RKO (cell line): Measurements from ENCODE around the gene PXT1.
"Not testable (repeated sequence)": the region's sequence is repeated elsewhere in the genome, so short reads cannot be mapped to it uniquely, and the experiment has no call there.

Experiments
- DNase-seq: peaks from one replicate; pipeline ENCODE4 v3.0.0-alpha.2; 2016; ENCODE audit warnings: low spot score

The PXT1 gene

DNA sequence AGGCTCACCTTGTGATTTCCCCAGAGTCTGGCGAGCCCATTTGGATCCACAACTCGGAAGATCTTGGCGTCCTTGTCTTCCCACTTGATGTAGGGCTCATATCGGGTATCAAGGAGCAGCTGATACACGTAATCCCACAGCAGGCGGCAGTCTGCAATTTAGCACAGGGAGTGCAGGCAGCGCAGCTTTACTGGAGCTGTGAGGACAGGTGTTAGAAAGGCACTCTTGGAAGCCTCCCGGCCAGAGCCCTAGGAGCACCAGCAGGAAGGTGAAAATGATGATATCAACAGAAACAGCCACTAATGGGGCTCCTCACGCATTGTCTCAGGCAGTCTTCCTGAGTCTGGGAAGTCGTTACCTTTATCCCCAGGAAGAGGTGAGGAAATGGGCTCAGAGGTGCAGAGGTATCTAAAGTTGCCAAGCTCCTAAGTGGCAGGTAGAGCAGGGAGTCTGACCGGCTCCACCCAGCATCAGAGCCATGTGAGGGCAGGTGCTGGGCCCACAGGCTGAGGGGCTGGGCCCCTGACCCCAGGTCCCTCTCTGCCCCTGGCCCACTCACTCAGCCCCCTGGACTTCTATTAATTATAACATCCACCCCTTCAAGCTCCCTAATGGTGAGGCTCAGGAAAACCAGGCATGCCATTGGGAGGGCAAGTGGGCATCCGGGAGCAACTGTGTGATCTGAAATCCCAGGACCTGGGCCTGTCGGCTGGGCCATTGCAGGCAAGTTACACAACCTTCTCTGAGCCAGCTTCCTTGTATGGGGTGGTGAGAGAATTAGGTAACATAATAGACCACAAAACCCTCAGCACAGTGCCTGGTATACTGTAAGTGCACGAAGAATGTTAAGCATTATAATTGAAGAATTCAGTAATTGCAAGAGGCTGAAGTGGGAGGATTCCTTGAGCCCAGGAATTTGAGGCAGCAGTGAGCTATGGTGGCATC, 73.5 kb downstream of the PXT1 start:
- DNase-seq: no peak

DNA sequence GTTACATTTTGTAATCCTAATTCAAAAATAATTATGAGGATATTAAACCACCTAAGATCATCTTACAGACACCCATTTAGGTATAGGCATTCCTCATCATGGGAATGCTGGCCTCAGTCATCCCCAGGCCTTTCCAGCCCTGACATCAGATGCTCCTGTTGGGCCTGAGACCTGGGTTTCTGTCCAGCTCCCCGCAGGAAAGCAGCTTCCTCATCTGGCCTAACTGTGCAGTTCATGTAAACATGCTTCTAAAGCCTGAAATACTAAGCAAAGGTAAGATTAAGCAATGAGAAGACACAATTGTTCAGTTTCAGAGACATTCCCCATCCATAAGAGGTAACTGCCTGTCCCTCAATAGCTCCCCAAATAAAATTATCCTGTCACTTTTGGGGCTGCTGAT, 74.2 kb downstream of the PXT1 start:
- no peak for DNase-seq

DNA sequence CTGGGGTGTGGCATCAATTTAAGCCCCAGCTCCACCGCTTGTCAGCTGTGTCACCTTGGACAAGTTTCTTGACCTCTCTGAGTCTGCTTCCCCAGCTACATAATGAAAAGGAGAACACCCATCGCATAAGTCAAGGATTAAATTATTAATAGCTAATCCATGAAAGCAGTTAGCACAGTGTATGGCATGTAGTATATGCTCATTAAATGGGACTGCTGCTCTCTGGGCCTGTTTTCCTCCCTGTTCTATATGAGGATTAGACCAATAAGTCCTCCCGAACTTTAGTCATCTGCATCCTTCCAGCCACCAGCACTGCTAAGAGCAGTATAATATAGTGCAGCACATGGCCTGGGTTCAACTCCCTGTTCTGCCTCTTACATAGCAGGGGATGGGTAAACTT, 74.9 kb downstream of the PXT1 start:
- DNase-seq: no peak

DNA sequence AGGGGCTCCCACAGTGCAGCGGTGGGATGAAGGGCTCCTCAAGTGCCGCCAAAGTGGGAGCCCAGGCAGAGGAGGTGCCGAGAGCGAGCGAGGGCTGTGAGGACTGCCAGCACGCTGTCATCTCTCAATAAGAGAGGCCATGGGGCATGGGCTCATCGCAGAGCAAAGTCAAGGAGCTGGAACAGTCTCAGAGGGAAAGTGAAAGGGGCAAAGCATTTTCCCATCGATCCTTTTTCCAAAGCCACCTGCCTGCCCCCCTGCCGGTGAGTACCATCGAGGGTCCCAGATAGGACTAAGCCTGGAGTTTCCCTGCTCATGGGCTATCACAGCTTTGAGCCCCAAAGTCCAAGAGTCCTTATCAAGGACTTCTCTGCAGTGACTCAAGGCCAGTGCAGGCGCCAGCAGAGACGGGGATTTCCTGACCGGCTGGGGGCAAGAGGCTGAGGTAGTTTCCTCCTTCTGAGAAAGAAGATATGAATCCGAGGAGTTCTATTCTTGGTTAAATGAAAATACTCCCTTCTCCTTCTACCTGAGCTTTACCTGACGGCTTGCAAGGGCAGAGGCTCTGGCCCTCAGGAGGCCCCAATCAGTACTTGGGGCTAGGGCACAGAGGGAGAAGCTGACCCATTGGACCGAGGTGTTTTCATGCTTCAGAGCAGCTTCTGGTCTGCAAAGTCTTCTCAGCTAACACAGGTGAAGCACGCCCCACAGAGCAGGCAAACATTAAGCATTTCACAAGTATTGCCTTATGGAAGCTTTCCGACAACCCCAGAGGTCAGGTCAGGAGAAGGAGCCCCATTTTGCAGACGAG, 77.8 kb downstream of the PXT1 start:
- no peak for DNase-seq

DNA sequence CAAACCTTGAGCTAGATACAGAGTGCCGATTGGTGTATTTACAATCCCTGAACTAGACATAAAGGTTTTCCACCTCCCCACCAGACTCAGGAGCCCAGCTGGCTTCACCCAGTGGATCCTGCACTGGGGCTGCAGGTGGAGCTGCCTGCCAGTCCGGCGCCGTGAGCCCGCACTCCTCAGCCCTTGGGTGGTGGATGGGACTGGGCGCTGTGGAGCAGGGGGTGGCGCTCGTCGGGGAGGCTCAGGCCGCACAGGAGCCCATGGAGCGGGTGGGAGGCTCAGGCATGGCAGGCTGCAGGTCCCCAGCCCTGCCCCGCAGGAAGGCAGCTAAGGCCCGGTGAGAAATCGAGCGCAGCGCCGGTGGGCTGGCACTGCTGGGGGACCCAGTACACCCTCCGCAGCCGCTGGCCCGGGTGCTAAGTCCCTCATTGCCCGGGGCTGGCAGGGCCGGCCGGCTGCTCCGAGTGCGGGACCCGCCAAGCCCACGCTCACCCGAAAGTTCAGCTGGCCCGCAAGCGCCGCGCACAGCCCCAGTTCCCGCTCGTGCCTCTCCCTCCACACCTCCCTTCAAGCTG, 78.5 kb downstream of the PXT1 start:
- DNase-seq: not testable (repeated sequence)

DNA sequence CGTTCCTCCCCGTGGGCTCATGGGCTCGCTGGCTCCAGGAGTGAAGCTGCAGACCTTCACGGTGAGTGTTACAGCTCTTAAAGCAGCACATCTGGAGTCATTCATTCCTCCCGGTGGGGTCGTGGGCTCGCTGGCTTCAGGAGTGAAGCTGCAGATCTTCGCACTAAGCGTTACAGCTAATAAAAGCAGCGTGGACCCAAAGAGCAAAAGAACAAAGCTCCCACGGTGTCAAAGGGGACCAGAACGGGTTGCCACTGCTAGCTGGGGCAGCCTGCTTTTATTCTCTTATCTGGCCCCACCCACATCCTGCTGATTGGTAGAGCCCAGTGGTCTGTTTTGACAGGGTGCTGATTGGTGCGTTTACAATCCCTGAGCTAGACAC, 79.3 kb downstream of the PXT1 start:
- DNase-seq: not testable (repeated sequence)

DNA sequence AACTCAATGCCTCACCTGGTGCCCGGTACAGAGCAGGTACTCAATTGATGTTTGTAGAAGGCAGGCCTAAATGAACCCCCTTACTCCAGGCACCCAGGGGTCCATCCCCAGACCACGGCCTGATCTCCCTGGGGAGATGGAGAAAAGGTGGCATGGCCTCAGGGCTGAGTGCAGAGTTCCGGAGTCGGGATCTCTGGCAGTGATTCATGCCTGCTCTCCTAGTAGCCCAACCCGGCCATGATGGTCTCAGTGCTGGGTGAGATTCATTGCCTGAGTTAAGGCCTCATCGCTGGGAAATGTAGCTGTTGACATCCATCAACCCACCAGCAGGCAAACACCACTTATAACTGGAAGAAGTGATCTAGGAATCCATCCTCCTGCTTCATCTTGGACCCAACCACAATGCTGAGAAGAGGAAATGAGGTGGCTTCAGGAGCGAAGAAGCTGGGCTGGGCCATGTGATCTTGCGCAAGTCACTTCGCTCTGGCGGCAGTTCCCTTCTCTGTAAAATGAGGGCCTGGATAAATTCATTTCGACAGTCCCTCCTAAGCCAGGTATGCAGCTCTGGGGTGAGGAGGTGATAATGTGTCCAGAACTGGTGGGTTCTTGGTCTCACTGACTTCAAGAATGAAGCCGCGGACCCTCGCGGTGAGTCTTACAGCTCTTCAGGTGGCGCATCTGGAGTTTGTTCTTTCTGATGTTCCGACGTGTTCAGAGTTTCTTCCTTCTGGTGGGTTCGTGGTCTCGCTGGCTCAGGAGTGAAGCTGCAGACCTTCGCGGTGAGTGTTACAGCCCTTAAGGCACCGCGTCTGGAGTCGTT, 79.9 kb downstream of the PXT1 start:
- DNase-seq: no peak

DNA sequence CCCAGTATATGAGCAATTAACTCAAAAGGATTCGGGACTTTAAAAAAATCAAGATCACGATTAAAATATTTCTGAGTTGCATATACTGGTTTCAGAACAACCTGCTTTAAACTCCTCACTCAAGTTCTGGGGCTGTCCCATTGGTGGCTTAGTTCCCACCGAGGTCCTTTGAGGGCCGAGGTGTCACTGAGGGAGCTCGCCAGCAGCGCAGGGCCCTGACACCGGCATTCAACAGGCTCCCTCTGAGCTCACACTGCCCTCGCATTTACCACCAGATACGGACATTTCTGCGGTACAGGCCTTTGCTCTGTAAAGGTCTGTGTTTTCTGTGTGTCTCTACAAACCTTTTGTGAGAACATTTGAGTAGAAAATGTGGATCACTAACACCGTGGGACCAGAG, 81.6 kb downstream of the PXT1 start:
- no peak for DNase-seq

DNA sequence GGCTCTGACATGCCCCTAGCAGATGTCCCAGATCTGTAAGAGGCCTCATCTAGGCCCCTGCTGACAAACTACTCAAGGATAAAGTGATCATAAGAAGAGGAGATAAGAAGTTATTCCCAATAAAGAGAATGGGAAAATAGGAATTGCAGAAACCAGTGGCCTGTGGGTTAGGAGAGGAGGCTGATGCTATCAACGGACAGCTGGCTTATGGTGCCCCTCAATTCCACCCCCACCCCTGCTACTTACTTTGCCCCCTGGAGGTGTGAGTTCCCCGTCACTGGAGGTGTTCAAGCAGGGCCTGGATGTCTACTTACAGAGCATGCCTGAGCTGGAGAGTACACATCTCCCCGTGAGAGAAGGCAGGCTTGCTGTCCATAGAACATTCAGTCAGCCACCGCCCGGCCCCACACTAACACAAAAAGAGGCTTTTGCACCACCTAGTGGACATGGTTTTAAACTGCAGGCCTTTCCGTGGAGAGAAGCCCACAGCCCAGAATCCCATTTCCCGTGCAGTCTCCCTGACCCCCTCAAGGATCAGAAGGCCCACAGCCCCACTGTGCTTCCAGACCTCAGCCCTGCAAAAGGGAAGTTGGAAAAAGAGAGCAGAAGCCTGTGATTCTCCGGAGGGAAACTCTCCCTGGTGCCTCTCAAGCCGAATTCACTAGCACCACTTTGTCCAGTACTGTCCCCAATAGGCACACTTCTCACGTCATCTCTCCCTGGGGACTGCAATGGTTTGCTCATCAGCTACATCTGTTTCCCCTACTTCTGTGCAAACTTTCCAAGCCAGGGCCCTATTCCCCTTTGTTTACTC, 82.2 kb downstream of the PXT1 start:
- peak; percentile 70 for DNase-seq

DNA sequence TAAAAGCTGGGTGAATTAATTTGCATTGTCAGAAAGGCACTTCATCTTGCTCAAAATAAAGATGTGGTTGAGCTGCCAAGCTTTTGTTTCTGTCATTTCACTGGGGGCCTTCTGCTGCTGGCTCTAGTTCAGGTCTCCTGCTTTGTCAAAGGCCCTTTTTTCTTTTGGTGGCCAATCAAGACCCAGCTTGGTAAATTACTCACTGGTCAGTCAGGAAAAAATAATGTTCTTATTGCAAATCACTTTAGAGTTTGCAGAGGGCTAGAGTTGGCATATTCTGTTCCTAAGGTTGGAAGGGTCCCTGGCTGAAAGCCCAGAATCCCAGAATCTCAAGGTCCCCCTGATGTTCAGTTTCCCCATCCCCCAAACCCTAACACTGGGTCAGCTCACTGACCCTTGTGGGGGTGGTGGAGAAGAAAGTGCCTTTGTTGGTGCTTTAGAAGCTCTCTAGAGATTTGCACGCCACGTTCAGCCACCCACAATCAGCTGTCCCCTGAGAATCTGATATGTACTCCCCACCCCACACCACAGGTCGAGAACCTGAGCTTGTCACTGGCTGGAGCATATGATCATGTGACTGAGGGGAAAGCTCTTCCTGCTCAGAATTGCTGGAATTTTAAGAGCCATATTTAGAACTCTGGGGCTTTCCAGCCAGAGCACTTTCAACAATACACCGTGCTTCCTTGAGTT, 84.3 kb downstream of the PXT1 start:
- no peak for DNase-seq

DNA sequence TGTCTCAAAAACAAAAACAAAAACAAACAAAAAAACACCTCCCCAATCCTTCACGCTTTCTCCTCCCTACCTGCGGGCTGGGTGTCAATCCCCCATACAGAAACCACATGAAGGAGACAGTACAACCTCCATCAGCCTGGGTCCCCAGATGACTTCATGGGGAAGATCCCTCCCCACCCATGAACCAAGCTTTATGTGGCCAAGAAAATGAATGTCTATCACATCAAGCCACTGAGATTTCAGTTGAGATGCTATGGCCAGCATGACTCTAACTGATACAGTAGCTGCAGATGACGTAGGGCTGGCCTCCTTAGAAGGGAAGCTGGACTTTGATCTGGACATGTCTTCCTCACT, 84.8 kb downstream of the PXT1 start:
- DNase-seq: no peak

DNA sequence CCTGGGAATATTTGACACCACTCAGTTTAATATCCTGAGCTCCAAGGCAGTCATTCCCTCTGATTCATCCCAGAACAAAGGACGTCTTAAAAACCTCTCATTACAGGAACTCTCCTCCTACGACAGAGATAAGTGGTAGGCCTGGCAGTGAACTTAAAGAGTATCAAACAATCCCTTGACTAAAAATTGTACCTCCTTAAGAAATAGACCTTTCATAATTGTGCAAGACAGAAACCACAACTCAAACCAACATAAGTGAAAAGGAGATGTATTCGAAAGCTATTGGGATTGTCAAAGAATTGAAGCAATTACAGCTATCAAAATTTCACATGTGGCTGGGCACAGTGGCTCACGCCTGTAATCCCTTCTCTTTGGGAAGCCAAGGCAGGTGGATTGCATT, 86.8 kb downstream of the PXT1 start:
- no peak for DNase-seq

DNA sequence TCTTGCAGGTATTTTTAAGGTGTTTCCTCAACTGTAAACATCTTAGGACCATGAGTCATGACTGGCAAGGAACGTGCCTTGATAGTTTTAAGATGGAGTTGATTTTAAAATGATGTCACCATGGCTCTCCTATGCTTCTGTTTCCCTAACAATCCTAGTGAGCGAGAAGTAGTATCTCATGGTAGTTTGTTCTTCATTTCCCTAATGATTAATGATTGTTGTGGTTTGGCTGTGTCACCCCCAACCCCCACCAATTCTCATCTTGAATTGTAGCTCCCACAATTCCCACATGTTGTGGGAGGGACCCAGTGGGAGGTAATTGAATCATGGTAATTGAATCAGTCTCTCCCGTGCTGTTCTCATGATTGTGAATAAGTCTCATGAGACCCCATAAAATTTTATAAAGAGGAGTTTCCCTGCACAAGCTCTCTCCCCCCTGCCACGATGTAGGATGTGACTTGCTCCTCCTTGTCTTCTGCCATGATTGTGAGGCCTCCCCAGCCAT, 89.2 kb downstream of the PXT1 start:
- no peak for DNase-seq

DNA sequence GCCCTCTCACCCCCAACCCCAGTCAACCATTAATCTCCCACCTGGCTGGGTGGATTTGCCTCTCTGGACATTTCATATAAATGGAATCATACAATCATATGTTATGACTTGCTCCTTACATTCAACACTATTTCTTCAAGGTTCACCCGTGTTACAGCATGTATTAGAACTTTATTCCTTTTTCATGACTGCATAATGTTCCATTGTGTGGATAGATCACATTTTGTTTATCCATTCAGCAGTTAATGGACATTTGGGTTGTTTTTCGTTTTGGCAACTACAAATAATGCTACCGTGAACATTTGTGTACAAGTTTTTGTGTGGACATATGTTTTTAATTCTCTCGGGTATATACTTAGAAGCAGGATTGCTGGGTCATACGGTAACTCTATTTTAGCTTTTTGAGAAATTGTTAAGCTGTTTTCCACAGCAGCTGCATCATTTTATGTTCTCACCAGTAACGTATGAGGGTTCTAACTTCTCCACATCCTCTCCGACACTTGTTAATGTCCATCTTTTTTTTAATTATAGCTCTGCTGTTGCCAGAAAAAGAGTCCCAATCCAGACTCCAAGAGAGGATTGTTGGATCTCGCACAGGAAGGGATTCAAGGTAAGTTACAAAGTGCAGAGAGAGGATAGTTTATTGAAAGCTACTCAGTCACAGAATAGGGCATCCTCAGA, 90.0 kb downstream of the PXT1 start:
- no peak for DNase-seq

DNA sequence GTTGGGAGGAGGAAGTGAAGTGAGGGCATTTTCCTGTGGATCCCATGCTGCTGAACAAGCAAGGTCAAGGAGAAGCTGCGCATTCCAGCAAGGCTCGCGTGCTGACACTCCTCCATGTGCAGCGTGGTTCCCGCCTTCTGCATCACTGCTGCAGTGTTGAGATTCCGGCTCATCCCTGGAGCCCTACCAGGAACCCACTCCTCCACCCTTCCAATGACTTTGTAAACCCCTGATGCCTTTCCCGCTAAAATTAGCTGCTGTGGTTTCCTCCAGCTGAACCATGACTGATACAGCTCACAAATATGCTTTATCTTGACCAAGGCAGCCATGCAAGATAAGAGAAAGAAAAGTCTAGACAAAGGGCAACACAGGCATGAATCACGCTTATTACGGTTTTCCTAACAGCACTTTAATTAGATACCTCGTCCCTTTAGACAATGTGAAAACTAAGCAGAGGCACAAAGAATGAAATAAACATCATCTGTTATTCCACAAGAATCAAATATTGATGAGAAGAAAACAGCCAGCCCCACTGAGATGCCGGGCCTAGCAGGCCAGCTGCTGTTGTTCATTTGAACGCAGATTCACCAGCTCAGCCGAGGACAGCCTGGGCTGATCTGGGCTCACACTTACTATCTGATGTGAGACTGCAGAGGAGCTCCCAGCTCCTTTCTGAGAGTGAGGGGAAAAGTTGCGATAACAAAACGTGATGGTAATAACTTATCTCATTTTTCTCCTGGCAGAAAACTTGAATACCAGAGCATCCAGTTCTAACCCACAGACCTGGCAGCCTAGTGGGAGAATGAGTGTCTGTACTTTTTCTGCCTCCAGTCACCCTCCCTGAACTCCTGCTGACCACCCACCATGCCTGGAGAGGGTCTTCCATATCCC, 91.7 kb downstream of the PXT1 start:
- no peak for DNase-seq

DNA sequence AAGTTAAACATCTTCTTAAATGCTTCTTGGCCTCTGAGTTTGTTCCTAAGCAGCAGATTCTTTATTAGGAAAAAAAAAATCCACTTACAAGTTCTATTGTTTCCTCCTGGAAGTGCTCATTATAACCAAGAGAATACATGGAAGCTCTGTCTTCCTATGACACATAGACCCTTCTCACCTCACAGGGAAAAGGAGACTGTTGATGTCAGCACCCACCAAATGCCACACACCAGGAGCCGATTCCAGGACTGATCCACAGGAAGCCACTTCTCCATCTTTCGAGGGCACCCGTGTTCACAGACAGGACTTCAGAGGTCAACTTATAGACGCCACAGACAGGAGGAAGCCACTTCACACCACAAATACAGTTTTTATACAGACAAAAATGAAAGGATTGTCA, 92.6 kb downstream of the PXT1 start:
- DNase-seq: no peak

DNA sequence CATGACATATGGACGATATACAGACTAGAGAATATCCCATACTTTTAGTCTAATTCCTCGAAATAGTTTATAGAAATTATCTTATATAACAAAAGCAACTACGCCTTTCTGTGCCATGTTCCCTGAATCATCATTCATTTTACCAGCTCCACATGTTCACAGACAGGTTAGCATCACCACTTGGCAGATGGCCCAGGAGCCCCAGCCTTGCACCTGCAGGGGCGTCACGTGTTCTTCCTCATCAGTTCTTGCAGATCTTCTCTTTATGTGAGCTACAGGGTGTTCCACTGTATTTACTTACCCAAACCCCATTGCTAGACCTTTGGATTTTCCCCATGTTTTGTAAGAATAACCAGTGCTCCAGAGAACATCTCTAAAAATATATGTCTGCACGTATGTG, 93.4 kb downstream of the PXT1 start:
- DNase-seq: no peak

DNA sequence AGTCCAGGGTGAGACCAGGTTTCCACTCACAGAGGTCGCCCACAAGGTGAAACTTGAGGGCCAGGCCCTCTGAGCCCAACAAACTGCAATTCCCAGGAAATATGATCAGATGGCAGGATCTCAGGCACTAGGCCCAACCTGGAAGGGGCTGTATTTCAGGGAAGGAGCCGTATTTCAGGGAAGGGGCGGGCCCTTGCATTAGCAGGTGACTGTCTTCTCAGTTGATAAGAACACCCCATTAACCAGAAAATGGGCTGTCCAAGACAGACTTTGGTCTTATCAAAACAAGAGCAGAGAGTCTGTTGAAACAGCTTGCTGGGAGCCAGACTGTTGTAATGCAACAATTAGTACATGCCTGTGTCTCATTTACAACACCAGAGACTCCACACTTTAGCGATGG, 95.0 kb downstream of the PXT1 start:
- no peak for DNase-seq
